ENCODE measurements around the gene ATG16L1. TPM values are rescaled to one million over a fixed set of nuclear protein-coding genes. Genes with fewer than 3 reads are reported as not detected.
"Not testable (repeated sequence)": the region's sequence is repeated elsewhere in the genome, so short reads cannot be mapped to it uniquely, and the experiment has no call there.

ATG16L1 gene
- total RNA-seq, 1 experiment from 2014 or later: 34.2 TPM

DNA sequence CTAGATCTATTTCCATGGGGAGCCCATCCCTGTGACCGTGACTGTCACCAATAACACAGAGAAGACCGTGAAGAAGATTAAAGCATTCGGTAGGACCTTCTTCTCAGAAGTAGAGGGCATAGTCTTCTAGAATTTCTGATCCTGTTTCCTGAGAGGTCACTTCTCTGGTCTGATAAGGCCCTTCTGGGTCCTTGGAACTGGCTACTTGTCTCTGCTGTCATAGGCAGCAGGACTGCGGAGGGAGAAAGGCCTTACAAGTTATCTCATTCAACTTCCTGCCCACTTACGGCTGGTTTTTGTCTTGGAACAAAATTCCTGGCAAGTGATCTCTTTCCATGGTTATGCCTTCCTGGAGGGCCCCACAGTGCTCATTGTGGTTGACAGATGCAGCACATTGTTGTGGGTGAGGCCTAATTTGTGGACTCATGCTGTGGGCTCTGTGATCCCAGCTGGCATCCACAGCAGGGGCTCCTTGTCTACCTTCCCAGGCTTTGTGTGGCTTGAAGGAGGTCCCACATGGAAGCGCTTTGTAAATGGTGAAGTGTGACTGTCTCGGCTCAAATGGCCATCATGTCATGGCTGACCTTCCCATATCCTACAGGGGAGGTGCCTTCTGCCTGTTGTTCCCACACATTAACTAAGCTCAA, 78.1 kb downstream of the ATG16L1 start:
- DNase-seq (ENCODE audit: low read depth): peak; percentile 60

- DNase-seq (ENCODE audit: low read depth): no peak
These were observed 80.1 kb downstream of the ATG16L1 start for GRCh38 chr2:233331536-233331935.

GRCh38 chr2:233332125-233332524, 80.7 kb downstream of the ATG16L1 start:
- no peak for DNase-seq (ENCODE audit: low read depth)

DNA sequence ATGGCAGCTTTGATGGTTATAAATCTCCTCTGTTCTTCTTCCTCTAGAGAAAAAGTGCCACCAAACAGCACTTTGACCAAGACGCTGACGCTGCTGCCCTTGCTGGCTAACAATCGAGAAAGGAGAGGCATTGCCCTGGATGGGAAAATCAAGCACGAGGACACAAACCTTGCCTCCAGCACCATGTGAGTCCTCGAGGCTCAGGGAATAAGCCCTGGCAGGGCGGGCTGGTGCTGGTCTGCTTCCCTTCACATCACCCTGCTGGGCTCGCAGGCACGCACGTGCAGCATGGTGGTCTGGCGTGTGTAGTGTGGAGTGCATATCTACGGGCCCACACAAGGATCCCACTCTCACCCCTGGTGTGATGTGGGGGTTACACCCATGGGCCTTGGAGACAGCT, 83.4 kb downstream of the ATG16L1 start:
- DNase-seq (ENCODE audit: low read depth): no peak

- DNase-seq (ENCODE audit: low read depth): not testable (repeated sequence)
These were observed 84.6 kb downstream of the ATG16L1 start for GRCh38 chr2:233336091-233336490.

DNA sequence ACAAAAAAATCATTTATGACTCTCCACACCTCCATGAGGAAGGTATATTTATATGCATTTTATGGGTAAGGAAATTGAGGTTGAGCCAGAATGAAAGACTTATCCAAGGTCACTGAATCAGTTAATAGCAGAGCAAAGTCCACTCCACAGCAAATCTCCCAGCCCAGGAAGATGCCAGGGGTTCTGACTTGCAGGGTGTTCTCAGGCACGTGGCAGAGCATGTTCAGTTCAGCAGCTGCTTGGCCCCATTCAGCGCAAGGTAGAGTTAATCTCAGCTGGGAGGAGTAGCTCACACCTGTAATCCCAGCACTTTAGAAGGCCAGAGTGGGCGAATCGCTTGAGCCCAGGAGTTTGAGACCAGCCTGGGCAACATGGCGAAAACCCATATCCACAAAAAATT, 85.1 kb downstream of the ATG16L1 start:
- no peak for DNase-seq (ENCODE audit: low read depth)

- no peak for DNase-seq (ENCODE audit: low read depth)
These were observed 86.6 kb downstream of the ATG16L1 start for GRCh38 chr2:233338046-233338445.

DNA sequence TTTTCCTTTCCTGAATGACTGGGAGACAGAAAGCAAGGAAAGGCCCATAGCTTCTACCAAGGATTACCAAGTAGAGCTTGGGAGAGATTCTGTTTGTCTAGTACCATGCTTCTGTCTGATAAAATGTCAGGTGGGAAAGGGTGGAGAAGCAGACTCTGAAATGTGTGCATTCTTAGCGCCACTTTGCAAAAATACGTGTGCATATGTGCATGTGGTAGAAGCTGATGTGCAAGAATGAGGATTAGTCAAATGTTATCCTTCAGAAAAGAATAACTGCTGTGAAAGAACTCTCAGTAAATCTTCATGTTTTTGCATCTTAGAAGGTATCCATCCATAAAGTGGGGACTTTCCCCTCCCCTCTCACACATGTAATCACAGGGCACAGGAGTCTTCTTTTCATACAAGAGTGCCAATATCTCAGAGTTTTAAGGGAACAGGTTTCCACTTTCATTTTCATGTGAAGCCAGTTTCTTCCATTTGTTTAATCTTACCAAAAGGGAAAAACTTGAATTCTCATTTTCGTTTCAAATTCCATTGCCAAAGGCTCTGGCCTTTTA, 87.4 kb downstream of the ATG16L1 start:
- no peak for DNase-seq (ENCODE audit: low read depth)

DNA sequence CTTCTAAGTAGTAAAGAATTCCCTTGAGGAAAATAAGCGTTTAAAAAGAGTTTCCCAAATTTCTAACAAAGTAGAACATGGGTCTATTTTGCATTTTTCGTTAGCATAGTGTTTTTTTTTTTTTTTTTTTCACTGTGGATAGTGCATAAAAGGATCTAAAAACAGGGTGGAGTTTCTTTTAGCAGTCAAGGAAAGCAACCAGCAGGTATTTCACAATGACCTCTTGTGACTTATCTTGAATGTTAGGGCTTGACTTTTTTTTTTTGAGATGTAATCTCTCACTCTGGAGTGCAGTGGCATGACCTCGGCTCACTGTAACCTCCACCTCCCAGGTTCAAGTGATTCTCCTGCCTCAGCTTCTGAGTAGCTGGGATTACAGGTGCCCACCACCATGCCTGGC, 88.0 kb downstream of the ATG16L1 start:
- no peak for DNase-seq (ENCODE audit: low read depth)

DNA sequence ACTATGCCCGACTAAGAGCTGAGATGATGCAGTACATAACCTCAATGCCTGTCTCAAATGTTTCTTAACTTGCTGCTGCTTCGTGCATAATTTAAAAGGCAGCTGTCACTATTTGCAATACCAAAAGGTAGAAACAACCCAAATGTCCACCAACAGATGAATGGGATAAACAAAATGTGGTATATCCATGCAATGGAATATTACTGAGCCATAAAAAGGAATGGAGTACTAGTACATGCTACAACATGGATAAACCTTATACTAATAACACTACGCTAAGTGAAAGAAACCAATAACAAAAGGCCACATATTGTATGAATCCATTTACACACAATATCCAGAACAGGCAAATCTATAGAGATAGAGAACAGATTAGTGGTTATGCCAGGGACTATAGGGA, 89.8 kb downstream of the ATG16L1 start:
- DNase-seq (ENCODE audit: low read depth): no peak

DNA sequence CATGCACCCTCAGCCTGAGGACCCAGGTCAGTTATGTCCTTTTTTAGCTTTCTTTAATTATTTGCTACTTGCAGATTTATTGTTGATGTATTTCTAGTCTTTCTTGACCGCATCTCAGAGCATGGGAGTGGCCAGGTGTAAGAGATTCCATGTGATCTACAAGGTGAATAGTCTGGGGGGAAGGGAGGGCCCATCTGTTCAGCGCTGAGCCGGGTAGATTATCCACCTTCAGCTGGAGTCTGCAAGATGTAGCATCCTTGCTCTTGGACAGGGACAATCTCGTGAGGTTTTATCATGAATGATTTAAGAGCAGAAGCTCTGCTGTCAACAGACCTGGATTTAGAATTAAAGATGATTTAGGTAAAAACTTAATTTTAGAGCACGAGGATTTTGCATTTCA, 90.8 kb downstream of the ATG16L1 start:
- no peak for DNase-seq (ENCODE audit: low read depth)

DNA sequence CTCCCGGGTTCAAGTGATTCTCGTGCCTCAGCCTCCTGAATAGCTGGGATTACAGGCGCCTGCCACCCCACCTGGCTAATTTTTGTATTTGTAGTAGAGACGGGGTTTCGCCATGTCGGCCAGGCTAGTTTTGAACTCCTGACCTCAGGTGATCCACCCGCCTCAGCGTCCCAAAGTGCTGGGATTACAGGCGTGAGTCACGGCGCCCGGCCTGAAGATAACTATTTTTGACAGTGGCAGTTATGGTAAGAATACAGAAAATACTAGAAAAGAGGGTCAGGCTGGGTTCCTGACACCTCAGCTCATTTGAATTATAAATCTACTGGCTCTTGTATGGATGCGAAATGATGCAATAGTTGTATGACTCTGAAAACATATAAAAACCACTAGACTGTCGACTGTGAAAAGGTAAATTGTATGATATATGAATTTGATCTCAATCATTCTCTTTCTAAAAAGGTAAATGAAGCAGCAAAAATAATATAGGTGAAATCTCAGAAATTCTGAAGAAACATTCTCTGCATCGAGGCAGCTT, 91.8 kb downstream of the ATG16L1 start:
- DNase-seq (ENCODE audit: low read depth): no peak

Other genes with a start within 250 kb of the ATG16L1 start
- 0.26 and 0.34 TPM in 2 replicates for gene NGEF, start 238.4 kb upstream of the ATG16L1 start, total RNA-seq (2014; rRNA removed)
- gene NEU2, start 219.0 kb upstream of the ATG16L1 start, total RNA-seq (2014; rRNA removed): not detected in 2 replicates
- 0.34 and 2.6 TPM in 2 replicates for gene INPP5D, start 191.3 kb upstream of the ATG16L1 start, total RNA-seq (2014; rRNA removed)
- not detected in 2 replicates for gene SAG, start 56.1 kb downstream of the ATG16L1 start, total RNA-seq (2014; rRNA removed)
- gene DGKD, start 102.8 kb downstream of the ATG16L1 start, total RNA-seq (2014; rRNA removed): 9.8 and 13.0 TPM in 2 replicates